ENCODE measurements around the gene TAGLN.

GRCh38 chr11:117195761-117196160 is 3.4 kb upstream of the TAGLN start:
- no peak for TF ChIP-seq POLR2AphosphoS5 (IDR thresholded peaks at IDR 0.05; ENCODE audit: low read depth, low read length)
- TF ChIP-seq POLR2A (IDR thresholded peaks at IDR 0.05; ENCODE audit: low read depth, low read length): no peak
- no peak for TF ChIP-seq TAF1 (IDR thresholded peaks at IDR 0.05; ENCODE audit: low read depth, low read length)
